ENCODE data around the gene CACNA1A.

GRCh38 chr19:13507053-13507611, 853 bp upstream of the CACNA1A start:
- TF ChIP-seq, protein P1, sequence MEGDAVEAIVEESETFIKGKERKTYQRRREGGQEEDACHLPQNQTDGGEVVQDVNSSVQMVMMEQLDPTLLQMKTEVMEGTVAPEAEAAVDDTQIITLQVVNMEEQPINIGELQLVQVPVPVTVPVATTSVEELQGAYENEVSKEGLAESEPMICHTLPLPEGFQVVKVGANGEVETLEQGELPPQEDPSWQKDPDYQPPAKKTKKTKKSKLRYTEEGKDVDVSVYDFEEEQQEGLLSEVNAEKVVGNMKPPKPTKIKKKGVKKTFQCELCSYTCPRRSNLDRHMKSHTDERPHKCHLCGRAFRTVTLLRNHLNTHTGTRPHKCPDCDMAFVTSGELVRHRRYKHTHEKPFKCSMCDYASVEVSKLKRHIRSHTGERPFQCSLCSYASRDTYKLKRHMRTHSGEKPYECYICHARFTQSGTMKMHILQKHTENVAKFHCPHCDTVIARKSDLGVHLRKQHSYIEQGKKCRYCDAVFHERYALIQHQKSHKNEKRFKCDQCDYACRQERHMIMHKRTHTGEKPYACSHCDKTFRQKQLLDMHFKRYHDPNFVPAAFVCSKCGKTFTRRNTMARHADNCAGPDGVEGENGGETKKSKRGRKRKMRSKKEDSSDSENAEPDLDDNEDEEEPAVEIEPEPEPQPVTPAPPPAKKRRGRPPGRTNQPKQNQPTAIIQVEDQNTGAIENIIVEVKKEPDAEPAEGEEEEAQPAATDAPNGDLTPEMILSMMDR (IDR thresholded peaks at IDR 0.05; ENCODE audit: low read length): no peak
- no peak for TF ChIP-seq EZH2 (IDR thresholded peaks at IDR 0.05; ENCODE audit: borderline replicate concordance, low read length)
